Measurements from ENCODE around the gene TRRAP.

Gene TRRAP

GRCh38 chr7:98910427-98910826 is 32.1 kb downstream of the TRRAP start:
- Histone ChIP-seq H2AFZ (no peak overlapping the region), H3K36me3 (ENCODE audit: control insufficient read depth, insufficient read depth, low read length) (no peaks in the 10 kb centered on the region), H3K4me2 (ENCODE audit: low read length) (no peak overlapping the region), H3K27me3 (ENCODE audit: control insufficient read depth, insufficient read depth, low read length) (no peaks in the 10 kb centered on the region), H3K4me3 (ENCODE audit: low read depth, low read length) (no peak overlapping the region), H3K27ac (no peak overlapping the region), H3K4me1 (no peaks in the 10 kb centered on the region), H3K9me3 (ENCODE audit: control insufficient read depth, low read length) (no peaks in the 10 kb centered on the region), H3K79me2 (peaks cover 3% of the 10 kb centered on the region), H3K9ac (no peak overlapping the region)
- no peak for TF ChIP-seq CTCF (IDR thresholded peaks at IDR 0.05)

GRCh38 chr7:98911916-98912315 is 33.6 kb downstream of the TRRAP start:
- no peak for TF ChIP-seq CTCF (IDR thresholded peaks at IDR 0.05)
- no peaks in the 10 kb centered on the region for H3K4me1 ChIP-seq
- H2AFZ ChIP-seq: no peak overlapping the region
- H3K36me3 ChIP-seq (ENCODE audit: control insufficient read depth, insufficient read depth, low read length): no peaks in the 10 kb centered on the region
- H3K4me3 ChIP-seq (ENCODE audit: low read depth, low read length): no peak overlapping the region
- H3K27ac ChIP-seq: no peak overlapping the region
- H3K9me3 ChIP-seq (ENCODE audit: control insufficient read depth, low read length): no peaks in the 10 kb centered on the region
- H3K27me3 ChIP-seq (ENCODE audit: control insufficient read depth, insufficient read depth, low read length): no peaks in the 10 kb centered on the region
- no peak overlapping the region for H3K9ac ChIP-seq
- peaks cover 9% of the 10 kb centered on the region for H3K79me2 ChIP-seq
- no peak overlapping the region for H3K4me2 ChIP-seq (ENCODE audit: low read length)

GRCh38 chr7:98913026-98913425 is 34.7 kb downstream of the TRRAP start:
- H3K4me1 ChIP-seq: no peaks in the 10 kb centered on the region
- no peaks in the 10 kb centered on the region for H3K9me3 ChIP-seq (ENCODE audit: control insufficient read depth, low read length)
- H3K79me2 ChIP-seq: peaks cover 12% of the 10 kb centered on the region
- H3K36me3 ChIP-seq (ENCODE audit: control insufficient read depth, insufficient read depth, low read length): no peaks in the 10 kb centered on the region
- H3K4me3 ChIP-seq (ENCODE audit: low read depth, low read length): no peak overlapping the region
- TF ChIP-seq CTCF (IDR thresholded peaks at IDR 0.05): no peak
- H3K27me3 ChIP-seq (ENCODE audit: control insufficient read depth, insufficient read depth, low read length): no peaks in the 10 kb centered on the region
- H3K27ac ChIP-seq: no peak overlapping the region
- no peak overlapping the region for H3K9ac ChIP-seq
- H3K4me2 ChIP-seq (ENCODE audit: low read length): no peak overlapping the region
- no peak overlapping the region for H2AFZ ChIP-seq

GRCh38 chr7:98913612-98914011 is 35.3 kb downstream of the TRRAP start:
- Histone ChIP-seq H3K9ac (no peak overlapping the region), H3K4me3 (ENCODE audit: low read depth, low read length) (no peak overlapping the region), H3K79me2 (peaks cover 14% of the 10 kb centered on the region), H2AFZ (no peak overlapping the region), H3K4me2 (ENCODE audit: low read length) (no peak overlapping the region), H3K27ac (no peak overlapping the region), H3K27me3 (ENCODE audit: control insufficient read depth, insufficient read depth, low read length) (no peaks in the 10 kb centered on the region), H3K36me3 (ENCODE audit: control insufficient read depth, insufficient read depth, low read length) (no peaks in the 10 kb centered on the region), H3K4me1 (no peaks in the 10 kb centered on the region), H3K9me3 (ENCODE audit: control insufficient read depth, low read length) (no peaks in the 10 kb centered on the region)
- no peak for TF ChIP-seq CTCF (IDR thresholded peaks at IDR 0.05)

- TF ChIP-seq CTCF (IDR thresholded peaks at IDR 0.05): no peak
- Histone ChIP-seq H3K79me2 (peaks cover 24% of the 10 kb centered on the region), H3K27me3 (ENCODE audit: control insufficient read depth, insufficient read depth, low read length) (no peaks in the 10 kb centered on the region), H3K4me2 (ENCODE audit: low read length) (no peak overlapping the region), H2AFZ (no peak overlapping the region), H3K36me3 (ENCODE audit: control insufficient read depth, insufficient read depth, low read length) (no peaks in the 10 kb centered on the region), H3K9ac (no peak overlapping the region), H3K27ac (no peak overlapping the region), H3K4me1 (no peaks in the 10 kb centered on the region), H3K9me3 (ENCODE audit: control insufficient read depth, low read length) (no peaks in the 10 kb centered on the region), H3K4me3 (ENCODE audit: low read depth, low read length) (no peak overlapping the region)
These were observed 39.0 kb downstream of the TRRAP start for GRCh38 chr7:98917331-98917730.

All from parathyroid adenoma (tissue), 2 donors.